Astrocyte (in vitro differentiated cells and primary cell): ENCODE measurements around the gene TLN1. TPM values are rescaled to one million over a fixed set of nuclear protein-coding genes. Genes with fewer than 3 reads are reported as not detected.

ENCODE experiments used
- DNase-seq: peaks from one replicate; pipeline ENCODE4 v3.0.0-alpha.2; 2010; ENCODE audit warnings: low read depth
- FAIRE-seq: peaks from 2 replicates; lab custom pipeline; 2011; peaks lifted over from hg19 to GRCh38; lab: Jason Lieb, UNC
- H2AFZ ChIP-seq: 2 replicates; pipeline ENCODE4 v1.6.0; 2012; ENCODE audit warnings: low read depth, low read length, inconsistent platforms
- H3K27ac ChIP-seq: 2 replicates; pipeline ENCODE4 v1.5.1; 2011; ENCODE audit warnings: low read depth, low read length, inconsistent platforms
- H3K27me3 ChIP-seq: 2 replicates; pipeline ENCODE4 v1.6.0; 2011; ENCODE audit warnings: low read length, inconsistent platforms; ENCODE audit not compliant: insufficient read depth
- H3K36me3 ChIP-seq: 2 replicates; pipeline ENCODE4 v1.5.1; 2011; ENCODE audit warnings: low read length, inconsistent platforms; ENCODE audit not compliant: insufficient read depth
- H3K4me1 ChIP-seq: 2 replicates; pipeline ENCODE4 v1.5.1; 2011; ENCODE audit warnings: low read length, inconsistent platforms; ENCODE audit not compliant: insufficient read depth
- H3K4me2 ChIP-seq: 2 replicates; pipeline ENCODE4 v1.6.0; 2012; ENCODE audit warnings: low read length, inconsistent platforms
- H3K4me3 ChIP-seq: 2 replicates; pipeline ENCODE4 v1.5.1; 2011; ENCODE audit warnings: low read depth, mild to moderate bottlenecking, low read length, inconsistent platforms; ENCODE audit not compliant: insufficient read depth
- H3K79me2 ChIP-seq: 2 replicates; pipeline ENCODE4 v1.6.0; 2012; ENCODE audit warnings: mild to moderate bottlenecking, low read length, inconsistent platforms; ENCODE audit not compliant: insufficient read depth
- H3K9ac ChIP-seq: 2 replicates; pipeline ENCODE4 v1.6.0; 2012; ENCODE audit warnings: mild to moderate bottlenecking, low read length, inconsistent platforms
- H3K9me3 ChIP-seq: 2 replicates; pipeline ENCODE4 v1.5.1; 2012; ENCODE audit warnings: low read depth, mild to moderate bottlenecking, low read length, inconsistent platforms; ENCODE audit not compliant: insufficient read depth
- H4K20me1 ChIP-seq: 2 replicates; pipeline ENCODE4 v1.6.0; 2012; ENCODE audit warnings: low read length, inconsistent platforms; ENCODE audit not compliant: insufficient read depth
- H3K27ac Mint-ChIP-seq: one replicate; pipeline ENCODE4 v1.8.0; 2021; ENCODE audit warnings: mild to moderate bottlenecking, mixed read lengths; ENCODE audit not compliant: unreplicated experiment
- H3K27me3 Mint-ChIP-seq: one replicate; pipeline ENCODE4 v1.8.0; 2021; ENCODE audit warnings: low read depth, mixed read lengths; ENCODE audit not compliant: unreplicated experiment
- H3K36me3 Mint-ChIP-seq: one replicate; pipeline ENCODE4 v1.8.0; 2021; ENCODE audit warnings: low read depth, mixed read lengths; ENCODE audit not compliant: unreplicated experiment
- H3K4me1 Mint-ChIP-seq: one replicate; pipeline ENCODE4 v1.8.0; 2021; ENCODE audit warnings: low read depth, mixed read lengths; ENCODE audit not compliant: unreplicated experiment
- H3K4me3 Mint-ChIP-seq: one replicate; pipeline ENCODE4 v1.8.0; 2021; ENCODE audit warnings: mild to moderate bottlenecking, moderate library complexity, mixed read lengths; ENCODE audit not compliant: unreplicated experiment
- H3K9me3 Mint-ChIP-seq: one replicate; pipeline ENCODE4 v1.8.0; 2021; ENCODE audit warnings: mild to moderate bottlenecking, mixed read lengths; ENCODE audit not compliant: unreplicated experiment
- EZH2 ChIP-seq: IDR thresholded peaks from 2 replicates; pipeline ENCODE4 v1.6.1; 2012; ENCODE audit warnings: mild to moderate bottlenecking, low read length, inconsistent platforms; ENCODE audit not compliant: insufficient read depth
- total RNA-seq: library from RNA; stranded (reverse); gene quantifications from 2 replicates; pipeline ENCODE4 v1.2.1, GENCODE V29; 2021
- TF ChIP-seq, protein P1 (sequence below): IDR thresholded peaks from 2 replicates; pipeline ENCODE4 v1.5.1; 2011; ENCODE audit warnings: low read depth, mild to moderate bottlenecking, inconsistent platforms, low read length, moderate library complexity; ENCODE audit not compliant: insufficient read depth

TLN1 gene
- total RNA-seq, 1 donor from 2014 or later = 525 TPM

DNA sequence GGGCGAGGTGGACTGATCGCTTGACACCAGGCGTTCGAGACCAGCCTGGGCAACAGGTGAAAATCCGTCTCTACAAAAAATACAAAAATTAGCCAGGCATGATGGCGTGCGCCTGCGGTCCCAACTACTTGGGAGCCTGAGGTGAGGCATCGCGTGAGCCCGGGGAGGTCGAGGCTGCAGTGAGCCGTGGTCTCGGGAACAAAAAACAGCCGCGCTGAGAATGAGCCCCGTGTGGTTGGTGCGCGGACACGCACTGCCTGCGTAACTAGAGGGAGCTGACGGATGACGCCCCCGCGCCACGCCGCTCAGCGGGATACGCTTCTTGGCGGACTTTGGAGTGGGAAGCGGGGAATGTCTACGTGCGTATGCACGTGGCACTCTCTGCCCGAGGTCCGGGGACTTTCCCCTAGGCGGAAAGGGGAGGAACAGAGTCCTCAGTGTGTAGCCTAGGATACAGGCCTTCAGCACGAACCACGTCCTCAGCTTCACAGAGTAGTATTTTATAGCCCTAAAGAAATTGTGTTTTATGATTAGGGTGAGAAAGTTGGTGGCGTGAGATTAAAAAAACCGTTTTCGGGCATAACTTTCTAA lies 74.4 kb downstream of the TLN1 start, which contains the start of gene RMRP:
Gene RMRP (minus strand): TSS at position 474 of the 591 bp plus-strand sequence.
- Mint-ChIP-seq H3K27ac (peak within 1 kb of the TSS; percentile 75), H3K4me3 (peak within 1 kb of the TSS; percentile 87), H3K9me3 (no peaks in the 10 kb centered on the region), H3K27me3 (no peaks in the 10 kb centered on the region), H3K36me3 (no peaks in the 10 kb centered on the region), H3K4me1 (peaks cover 12% of the 10 kb centered on the region)
- peak within 1 kb of the TSS; percentile 86 for H3K4me2 ChIP-seq
- H3K79me2 ChIP-seq = peaks cover 11% of the 10 kb centered on the region
- H3K27ac ChIP-seq = peak within 1 kb of the TSS; percentile 100
- H3K9ac ChIP-seq = peak within 1 kb of the TSS; percentile 92
- no peak for FAIRE-seq
- no peak for TF ChIP-seq EZH2
- TF ChIP-seq, protein P1, sequence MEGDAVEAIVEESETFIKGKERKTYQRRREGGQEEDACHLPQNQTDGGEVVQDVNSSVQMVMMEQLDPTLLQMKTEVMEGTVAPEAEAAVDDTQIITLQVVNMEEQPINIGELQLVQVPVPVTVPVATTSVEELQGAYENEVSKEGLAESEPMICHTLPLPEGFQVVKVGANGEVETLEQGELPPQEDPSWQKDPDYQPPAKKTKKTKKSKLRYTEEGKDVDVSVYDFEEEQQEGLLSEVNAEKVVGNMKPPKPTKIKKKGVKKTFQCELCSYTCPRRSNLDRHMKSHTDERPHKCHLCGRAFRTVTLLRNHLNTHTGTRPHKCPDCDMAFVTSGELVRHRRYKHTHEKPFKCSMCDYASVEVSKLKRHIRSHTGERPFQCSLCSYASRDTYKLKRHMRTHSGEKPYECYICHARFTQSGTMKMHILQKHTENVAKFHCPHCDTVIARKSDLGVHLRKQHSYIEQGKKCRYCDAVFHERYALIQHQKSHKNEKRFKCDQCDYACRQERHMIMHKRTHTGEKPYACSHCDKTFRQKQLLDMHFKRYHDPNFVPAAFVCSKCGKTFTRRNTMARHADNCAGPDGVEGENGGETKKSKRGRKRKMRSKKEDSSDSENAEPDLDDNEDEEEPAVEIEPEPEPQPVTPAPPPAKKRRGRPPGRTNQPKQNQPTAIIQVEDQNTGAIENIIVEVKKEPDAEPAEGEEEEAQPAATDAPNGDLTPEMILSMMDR = no peak
- peak within 1 kb of the TSS; percentile 78 for H3K4me3 ChIP-seq
- H3K9me3 ChIP-seq = no peaks in the 10 kb centered on the region
- H3K27me3 ChIP-seq = no peaks in the 10 kb centered on the region
- DNase-seq = peak; percentile 99
- peaks cover 8% of the 10 kb centered on the region for H4K20me1 ChIP-seq
- peaks cover 6% of the 10 kb centered on the region for H3K36me3 ChIP-seq
- H3K4me1 ChIP-seq = peaks cover 15% of the 10 kb centered on the region
- peak within 1 kb of the TSS; percentile 92 for H2AFZ ChIP-seq

GRCh38 chr9:35656831-35657545 lies 75.0 kb downstream of the TLN1 start:
- Histone ChIP-seq H3K9me3 (no peaks in the 10 kb centered on the region), H3K27me3 (no peaks in the 10 kb centered on the region), H3K4me2 (peak overlapping the region; percentile 86), H3K4me1 (peaks cover 15% of the 10 kb centered on the region), H3K79me2 (peaks cover 11% of the 10 kb centered on the region), H3K36me3 (peaks cover 4% of the 10 kb centered on the region), H3K27ac (peak overlapping the region; percentile 59), H3K9ac (peak overlapping the region; percentile 68), H2AFZ (peak overlapping the region; percentile 58), H3K4me3 (peak overlapping the region; percentile 31), H4K20me1 (peaks cover 8% of the 10 kb centered on the region)
- Mint-ChIP-seq H3K4me1 (peaks cover 11% of the 10 kb centered on the region), H3K27me3 (no peaks in the 10 kb centered on the region), H3K27ac (peak overlapping the region; percentile 72), H3K4me3 (peak overlapping the region; percentile 14), H3K36me3 (no peaks in the 10 kb centered on the region), H3K9me3 (no peaks in the 10 kb centered on the region)
- TF ChIP-seq, protein P1 = no peak
- TF ChIP-seq EZH2 = no peak
- FAIRE-seq = no peak
- DNase-seq = peak; percentile 47

GRCh38 chr9:35656348-35656747 lies 75.6 kb downstream of the TLN1 start:
- H3K9me3 ChIP-seq = no peaks in the 10 kb centered on the region
- peaks cover 2% of the 10 kb centered on the region for H3K36me3 ChIP-seq
- Mint-ChIP-seq H3K27me3 (no peaks in the 10 kb centered on the region), H3K4me3 (no peak overlapping the region), H3K36me3 (no peaks in the 10 kb centered on the region), H3K4me1 (peaks cover 9% of the 10 kb centered on the region), H3K9me3 (no peaks in the 10 kb centered on the region), H3K27ac (no peak overlapping the region)
- FAIRE-seq = no peak
- peaks cover 8% of the 10 kb centered on the region for H4K20me1 ChIP-seq
- no peak overlapping the region for H2AFZ ChIP-seq
- H3K4me1 ChIP-seq = peaks cover 15% of the 10 kb centered on the region
- H3K27me3 ChIP-seq = no peaks in the 10 kb centered on the region
- no peak overlapping the region for H3K4me2 ChIP-seq
- TF ChIP-seq EZH2 = no peak
- TF ChIP-seq, protein P1 = no peak
- DNase-seq = no peak
- no peak overlapping the region for H3K9ac ChIP-seq
- no peak overlapping the region for H3K4me3 ChIP-seq
- peaks cover 11% of the 10 kb centered on the region for H3K79me2 ChIP-seq
- H3K27ac ChIP-seq = no peak overlapping the region
